Pulmonary artery endothelial cell (primary cell): ENCODE results near the gene E2F1. TPM values are rescaled to one million over a fixed set of nuclear protein-coding genes. Genes with fewer than 3 reads are reported as not detected.

Source experiments
- DNase-seq: peaks from one replicate; pipeline ENCODE4 v3.0.0-alpha.2; 2011; ENCODE audit warnings: low read depth, low spot score
- total RNA-seq: library from RNA; depleted of rRNA; stranded (reverse); fragments of >200 nt; gene quantifications from 2 replicates; pipeline ENCODE4 v1.2.3, GENCODE V29; 2014

The E2F1 gene
- total RNA-seq, 1 donor from 2014 or later: 14.1 TPM

DNA sequence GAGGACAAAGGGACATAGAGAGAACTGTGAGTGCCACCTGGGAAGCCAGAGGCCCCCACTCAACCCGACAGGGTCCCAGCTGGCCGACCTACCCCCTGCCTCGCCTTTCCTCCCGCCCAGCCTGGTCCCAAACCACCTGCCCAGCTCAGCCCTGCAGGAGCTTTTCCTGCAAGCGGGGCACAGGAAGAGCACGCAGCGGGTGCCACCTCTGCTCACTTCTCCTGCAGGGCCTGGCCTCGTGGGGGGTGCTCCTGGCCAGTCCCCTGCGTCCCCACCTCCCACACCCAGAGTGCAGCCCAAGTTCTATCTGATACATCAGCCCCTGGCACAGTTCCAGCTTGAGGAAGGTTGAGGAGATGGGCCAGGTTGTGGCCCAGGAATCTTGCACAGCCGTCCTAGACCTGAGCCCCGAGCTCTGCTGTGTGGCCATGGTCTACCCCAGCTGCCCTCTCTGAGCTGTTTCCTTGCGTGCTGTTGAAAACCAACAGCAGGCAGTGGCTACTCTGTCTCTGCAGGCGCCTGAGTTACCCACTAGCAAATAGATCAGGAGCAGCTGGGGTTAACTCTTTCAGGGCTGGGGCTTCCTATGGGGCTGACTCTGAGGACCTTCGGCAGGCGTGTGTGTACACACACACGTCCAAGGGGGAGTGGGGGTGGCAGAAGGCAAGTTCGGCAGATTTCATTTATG lies 13.6 kb downstream of the E2F1 start:
- DNase-seq: no peak

DNA sequence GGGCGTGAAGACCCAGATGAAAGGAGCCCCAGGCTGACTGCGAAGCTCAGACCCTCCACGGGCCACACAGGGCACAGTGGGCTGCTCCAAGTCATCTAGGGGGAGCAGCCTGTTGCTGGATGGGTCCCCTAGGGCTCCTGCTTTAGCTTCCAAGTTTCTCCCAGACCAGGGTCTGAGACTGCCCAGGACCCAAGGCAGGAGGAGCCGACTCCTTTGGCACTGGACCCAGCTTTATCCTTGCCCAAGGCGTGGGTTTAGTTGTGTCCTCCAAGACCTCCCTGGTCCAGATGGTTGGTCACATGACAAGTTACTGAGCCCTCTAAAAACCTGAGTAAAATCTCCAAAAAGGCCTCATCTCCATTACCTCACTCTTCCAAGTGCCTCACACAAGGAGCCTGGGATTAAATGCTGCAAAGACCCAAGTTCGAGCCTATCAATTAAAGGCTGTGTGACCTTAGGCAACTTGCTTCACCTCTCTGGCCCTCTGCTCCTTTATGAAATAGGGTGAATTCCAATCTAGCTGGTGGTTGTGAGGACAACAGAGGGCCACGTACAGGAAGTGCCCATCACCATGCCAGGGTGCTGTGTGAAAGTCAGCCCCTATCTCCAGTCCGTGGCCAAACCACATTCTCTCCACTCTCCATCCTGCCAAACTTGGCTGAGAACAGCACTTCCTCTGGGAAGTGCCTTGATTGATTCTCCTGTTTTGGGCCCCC lies 14.5 kb downstream of the E2F1 start:
- DNase-seq: no peak

DNA sequence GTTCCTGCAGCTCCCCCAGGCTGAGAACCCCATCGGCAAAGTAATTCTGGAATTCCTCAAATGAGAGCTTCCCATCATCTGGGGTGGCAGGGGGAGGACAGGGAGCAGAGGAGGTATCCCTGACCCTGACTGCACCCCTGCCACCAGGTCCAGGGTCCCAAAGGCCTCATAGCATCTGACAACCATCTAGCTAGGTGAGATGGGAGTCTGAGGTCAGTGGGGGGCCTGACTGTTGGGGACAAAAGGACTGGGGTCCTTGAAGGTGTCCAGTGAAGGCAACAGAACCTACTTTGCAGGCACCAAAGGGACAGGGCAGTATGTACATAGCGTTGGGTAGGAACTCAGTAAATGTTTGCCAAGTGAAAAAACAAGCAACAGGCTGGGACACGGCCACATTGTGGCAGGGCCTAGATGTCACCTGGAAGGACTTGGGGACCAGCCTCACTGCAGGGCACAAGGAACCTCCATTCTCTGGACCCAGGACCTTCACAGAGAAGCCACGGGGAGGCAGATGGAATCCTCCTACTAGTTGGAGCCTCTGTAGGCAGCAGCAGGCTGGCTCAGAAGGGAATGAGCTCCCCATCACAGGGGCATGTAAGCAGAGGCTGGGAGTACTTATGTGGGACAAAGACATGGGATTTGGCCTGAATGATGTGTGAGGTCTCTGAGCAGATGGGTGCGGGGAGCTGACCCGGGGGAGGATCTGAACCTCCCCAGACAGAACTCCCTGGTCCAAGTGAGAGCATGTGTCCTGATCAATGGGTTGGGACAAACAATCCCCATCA lies 15.3 kb downstream of the E2F1 start:
- no peak for DNase-seq

DNA sequence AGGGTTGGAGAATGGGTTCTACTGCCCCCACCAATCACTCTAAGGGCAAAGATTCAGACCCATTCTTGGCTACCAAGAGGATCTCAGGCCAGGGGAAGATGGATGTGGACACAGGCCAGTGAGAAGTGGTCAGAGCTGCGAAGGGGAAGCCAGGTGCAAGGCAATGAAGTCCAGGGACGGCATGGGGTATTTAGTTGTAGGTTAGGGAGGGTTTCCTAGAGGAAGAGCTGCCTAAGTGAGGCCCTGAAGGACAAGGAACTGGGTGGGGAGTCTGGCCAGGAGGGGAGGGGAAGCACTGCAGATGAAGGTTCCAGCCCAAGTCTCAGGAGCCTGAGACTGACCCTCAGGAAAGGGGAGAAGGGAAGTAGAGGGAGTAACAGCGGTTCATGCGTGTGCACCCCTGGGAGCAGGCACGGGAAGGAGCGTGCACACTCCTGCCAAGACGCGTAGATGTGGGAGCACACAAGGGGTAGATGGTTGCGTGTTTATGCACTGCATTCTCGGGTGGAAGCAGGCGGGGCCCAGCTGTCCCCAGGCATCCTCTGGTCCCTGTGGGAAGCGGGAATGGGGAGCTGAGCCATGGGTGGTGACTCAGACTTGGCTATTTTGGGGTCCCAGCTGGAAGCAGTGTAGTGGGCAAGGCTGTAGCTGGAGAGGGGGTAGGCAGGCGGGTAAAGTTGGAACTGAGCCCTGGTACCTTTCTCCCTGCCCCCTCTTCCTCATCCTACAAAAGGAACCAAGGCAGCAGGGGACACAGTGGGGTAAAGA lies 16.1 kb downstream of the E2F1 start:
- no peak for DNase-seq

DNA sequence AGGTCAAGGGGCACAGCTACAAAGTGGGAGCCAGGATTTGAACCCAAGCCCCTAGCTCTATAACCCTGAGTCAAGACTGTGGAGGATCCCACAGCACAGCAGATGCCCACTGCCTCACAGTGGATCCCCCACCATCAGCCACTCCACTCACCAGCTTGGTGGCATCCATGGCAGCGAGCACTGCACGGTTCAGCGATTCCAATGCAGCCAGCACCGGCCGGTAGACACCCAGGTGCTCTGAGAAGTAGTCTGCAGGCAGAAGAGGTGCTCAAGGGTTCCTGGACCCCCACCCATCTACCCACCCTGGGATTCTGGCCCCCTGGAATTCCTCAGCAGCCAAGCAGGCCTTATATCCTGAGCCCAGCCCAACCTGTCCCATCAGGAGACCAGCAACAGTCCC lies 17.0 kb downstream of the E2F1 start:
- no peak for DNase-seq

DNA sequence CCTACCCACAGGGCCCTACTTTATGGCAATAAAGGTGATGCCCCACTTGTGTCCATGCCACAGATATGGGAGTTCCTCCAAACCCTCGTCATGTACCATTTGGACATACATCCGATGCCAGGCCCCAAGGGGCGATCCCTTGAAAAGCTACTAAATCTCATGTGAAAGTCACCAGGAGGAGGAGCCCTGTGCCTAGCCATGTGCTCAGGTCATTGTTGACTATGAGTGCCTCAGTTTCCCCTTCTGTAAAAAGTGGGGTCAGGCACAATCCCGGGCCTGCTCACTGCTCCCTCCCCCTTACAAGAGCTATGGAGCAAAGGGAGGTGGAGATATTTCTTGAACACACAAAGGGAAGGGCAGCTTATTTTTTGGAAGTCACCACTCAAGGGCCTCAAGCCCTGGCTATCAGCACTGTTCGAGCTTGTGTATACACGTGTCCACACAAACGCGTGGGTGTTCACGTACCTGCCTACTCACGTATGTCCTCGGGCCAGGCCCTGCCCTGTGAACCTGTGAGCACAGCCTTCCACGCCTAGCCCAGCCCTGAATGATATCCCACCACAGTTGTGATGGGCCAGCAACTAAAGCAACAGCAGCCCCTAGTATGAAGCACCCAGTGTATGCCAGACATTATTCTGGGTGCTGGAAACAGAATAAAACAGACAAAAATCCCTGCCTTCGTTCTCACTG lies 17.6 kb downstream of the E2F1 start:
- DNase-seq: no peak

DNA sequence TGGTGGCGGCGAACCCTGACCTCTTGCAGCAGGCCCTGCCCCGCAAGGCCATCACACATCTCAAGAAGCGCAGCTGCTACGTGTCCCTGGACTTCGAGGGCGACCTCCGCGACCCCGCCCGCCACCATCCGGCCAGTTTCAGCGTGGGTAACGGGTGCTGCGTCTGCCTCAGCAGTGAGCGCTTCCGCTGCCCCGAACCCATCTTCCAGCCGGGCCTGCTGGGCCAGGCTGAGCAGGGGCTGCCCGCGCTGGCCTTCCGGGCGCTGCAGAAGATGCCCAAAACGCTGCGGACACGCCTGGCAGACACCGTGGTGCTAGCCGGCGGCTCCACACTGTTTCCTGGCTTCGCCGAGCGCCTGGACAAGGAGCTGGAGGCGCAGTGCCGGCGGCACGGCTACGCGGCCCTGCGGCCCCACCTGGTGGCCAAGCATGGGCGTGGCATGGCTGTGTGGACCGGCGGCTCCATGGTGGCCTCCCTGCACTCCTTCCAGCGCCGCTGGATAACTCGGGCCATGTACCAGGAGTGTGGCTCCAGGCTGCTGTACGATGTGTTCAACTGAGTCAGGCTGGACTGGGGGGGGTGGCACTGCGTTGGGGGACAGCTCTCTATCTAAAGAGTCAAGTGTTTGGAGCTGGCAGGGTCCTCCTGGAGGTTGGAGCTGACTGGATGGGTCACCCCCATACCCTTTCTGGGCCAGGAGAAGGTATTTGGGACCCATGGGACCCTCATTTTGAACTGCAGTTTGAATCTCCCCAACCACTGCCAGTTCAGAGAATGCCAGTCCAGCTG lies 18.3 kb downstream of the E2F1 start:
- no peak for DNase-seq

DNA sequence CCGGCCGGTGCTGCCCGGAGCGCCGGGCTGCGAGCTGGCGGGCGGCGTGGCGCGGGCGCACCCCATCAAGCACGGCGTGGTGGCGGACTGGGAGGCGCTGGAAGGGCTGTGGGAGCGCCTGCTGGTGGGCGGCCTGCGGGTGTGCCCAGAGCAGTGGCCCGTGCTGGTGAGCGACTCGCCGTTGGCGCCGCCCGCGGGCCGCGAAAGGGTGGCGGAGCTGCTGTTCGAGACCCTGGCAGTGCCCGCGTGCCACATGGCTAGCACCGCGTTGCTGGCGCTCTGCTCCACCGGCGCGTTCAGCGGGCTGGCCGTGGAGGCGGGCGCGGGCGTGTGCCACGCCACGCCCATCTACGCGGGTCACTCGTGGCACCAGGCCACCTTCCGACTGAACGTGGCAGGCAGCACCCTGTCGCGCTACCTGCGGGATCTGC lies 18.9 kb downstream of the E2F1 start:
- DNase-seq: no peak

DNA sequence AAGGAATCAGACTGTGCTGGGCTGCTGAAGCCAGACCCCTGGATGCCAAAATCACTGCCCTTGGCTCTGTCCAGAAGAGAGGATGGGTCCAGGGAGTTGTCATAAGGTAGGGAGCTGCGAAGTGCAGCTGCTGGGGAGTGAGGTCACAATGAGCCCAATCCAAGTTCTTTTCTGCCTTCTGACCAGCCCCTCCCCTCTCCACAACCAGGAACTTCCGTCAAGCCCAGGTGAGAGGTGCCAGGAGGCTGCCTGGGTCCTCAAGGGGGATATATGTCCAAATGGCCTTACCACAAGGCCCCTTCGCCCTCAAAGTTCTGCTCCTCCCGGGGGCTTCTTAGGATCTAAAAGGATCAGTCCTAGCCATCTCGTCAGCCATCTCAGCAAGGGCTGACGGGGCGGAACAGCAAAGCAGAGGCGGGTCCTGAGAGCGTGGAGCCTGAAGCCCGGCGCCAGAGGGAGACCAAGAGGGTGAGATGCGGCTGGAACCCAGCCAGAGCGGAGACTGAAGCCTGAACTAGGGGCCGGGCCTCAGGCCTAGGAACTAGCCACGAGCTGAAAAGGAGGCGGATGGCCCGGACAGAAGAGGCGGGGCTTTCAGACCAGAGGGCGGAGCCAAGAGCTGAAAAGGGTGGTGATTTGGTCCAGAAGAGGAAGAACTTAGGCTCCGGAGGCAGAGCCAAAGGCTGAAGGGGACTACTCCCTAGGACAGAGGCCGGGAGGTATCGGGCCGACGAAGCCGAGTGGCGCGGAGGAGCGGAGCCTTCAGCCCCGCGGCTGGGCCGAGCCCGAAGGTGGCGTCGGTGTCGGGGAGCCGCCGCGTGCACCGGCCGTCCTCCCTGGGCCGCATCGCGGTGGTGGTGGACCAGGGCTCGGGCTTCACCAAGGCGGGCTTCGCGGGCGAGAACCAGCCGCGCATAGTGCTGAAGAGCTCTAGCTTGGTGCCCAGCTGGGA lies 19.6 kb downstream of the E2F1 start, which contains the start of gene ACTL10:
Gene ACTL10, plus strand, starts transcription at position 651 of the 952 bp plus-strand sequence. CDS start 555 bp downstream, outside the sequence.
- DNase-seq: peak; percentile 88

DNA sequence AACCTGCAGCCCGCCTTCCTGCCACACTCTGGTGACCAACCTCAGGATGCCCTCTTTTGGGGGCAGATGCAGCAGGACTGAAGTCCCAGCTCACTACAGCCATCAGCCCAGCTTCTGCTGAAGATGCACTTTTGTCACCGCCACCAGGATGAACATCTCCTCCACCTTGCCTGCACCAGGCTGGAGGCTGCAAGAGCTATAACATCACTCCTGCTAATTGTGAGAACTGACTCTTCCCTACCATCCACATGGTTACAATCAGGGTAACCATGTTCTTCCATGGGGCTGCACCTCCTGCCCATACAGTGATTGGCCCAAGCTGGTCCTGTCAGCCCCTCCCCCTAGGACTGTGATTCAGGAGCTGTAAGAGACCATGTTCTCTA lies 21.4 kb downstream of the E2F1 start:
- no peak for DNase-seq

DNA sequence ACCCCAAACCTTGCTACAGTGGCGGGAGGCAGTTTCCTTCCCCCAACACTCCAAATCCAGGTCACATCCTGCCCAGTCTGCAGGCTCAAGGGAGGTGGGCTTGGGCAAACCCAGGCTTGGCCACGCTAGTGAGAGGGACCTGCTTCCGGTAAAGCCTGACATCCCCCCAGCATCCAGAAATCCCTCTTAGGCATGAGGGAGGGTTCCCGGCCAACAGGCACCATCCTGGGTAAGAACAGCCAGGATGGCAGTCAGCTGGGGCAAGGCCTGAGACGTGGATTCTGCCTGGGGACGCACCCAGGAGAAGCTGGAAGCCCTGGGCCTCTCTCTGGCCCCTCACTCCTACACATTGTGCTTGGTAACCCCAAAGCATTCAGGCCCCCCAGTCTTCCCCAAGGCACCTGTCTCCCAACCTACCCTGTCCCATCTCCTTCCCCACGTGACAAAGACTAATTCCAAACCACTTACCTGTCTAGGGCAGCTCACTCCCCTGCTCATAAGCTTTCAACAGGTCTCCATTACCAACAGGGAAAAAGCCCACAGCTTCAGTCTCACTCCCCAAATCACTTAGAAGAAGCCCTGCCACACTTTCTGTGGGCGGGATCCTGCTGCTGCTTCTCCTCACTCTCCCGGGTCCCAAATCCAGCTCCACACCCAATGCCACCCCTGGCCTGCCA lies 22.0 kb downstream of the E2F1 start:
- no peak for DNase-seq

DNA sequence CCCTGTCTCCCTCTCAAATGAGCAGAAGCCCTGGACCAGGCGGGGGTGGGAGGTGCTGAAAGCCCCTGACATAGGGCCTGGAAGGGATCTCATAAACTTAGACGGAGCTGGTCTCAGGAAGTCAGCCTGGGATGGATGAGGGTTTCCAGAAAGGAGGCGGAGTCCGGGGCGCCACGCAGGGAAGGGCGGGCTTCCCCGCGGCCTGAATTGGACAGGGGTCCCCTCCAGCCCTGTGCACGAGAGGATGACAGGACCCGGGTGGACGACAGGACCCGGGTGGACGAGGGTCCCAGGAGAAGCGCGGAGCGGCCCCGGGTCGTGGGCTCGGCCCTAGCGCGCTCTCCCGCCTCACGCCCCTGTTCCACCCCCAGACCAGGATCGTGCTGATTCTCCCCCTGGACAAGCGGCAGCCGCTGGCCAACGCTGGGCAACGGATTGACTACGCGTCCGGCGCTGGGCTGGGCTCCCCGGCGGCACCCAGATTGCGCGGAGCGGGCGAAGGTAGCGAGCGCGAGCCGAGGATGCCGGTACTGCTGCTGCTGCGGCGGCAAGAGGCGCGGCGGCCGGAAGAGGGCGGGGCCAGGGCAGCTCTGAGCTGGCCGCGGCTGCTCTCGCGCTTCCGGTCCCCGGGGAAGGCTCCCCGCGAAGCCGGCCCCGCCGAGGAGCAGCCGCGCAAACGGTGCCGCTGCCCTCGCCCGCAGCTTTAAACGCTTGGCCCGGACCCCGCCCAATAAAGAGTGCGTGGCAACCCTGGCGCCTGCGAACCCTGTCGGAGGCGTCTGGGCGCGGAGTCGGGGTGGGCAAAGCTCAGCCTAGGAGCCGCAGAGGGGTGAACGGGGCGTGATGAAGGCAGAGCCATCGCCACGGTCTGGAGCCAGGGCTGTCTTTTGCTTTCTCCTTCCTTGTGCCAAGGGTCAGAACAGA lies 22.8 kb downstream of the E2F1 start:
- no peak for DNase-seq

DNA sequence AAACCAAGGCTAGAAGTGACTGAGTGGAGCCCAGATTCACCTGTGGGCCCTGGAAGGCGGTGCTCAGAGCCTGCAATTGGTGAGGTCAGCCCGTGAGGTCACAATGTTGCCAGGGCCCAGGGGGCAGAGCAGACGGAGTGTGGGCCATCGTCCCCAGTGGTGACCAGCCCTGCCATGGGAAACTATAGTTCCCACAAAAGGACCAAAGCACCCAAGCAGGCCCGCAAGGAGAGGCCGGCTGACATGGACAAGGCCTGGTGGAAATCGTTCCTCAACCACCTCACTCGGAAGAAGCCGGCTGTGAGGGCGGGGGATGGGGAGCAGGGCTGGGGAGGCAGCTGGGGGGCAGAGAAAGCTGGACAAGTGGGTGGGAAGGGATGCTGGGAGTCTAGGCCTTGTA lies 24.0 kb downstream of the E2F1 start, which contains the start of gene C20orf144:
Gene C20orf144, plus strand, starts transcription at position 156 of the 400 bp plus-strand sequence. Its CDS starts 19 bp downstream, at position 175.
- DNase-seq: no peak

DNA sequence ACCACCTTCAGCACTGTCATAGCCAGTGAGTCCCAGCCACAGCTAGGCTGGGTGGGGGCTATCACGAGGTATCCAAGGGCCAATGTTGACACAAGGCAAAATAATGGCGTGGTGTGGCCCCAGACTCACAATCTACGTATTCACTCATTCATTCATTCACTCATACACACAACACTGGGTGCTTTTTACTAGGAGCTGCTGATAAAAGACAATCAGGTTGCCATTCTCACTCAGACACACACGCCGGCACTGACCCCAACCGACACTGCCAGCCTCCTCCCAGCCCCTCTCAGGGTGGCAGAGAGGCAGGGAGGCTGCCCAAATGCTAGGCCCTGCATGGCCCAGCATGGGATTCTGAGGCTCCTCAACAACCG lies 25.5 kb downstream of the E2F1 start:
- DNase-seq: no peak

DNA sequence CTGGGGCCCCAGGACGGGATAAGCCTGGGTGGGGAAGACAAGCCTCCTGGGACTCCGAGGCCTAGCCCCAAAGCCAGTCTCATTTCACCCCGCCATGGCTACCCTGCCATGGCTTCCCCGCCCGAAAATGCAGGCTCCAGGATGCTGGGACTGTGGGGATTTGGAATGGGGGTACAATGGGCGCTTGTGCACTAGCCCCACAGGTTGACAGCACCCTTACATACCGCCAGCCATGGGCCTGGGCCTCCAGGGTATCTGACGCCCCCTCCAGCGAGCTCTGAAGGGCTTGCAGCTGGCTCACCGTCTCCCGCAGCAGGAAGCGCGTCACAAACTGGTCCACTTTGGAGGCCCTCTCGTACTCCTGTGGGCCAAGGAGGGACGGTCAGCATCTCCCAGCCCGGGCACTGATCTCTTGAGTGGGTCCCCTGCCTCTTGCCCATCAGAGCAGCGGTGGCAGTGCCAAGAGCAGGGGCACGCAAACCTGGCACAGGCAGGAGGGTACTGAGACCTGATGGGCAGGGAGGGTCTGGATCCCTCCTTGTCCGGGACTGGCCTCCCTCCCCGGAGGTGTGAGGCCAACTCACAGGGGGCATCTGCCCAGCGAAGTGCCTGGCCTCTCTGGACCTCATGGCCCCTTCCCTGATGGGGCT lies 26.0 kb downstream of the E2F1 start:
- DNase-seq: no peak

DNA sequence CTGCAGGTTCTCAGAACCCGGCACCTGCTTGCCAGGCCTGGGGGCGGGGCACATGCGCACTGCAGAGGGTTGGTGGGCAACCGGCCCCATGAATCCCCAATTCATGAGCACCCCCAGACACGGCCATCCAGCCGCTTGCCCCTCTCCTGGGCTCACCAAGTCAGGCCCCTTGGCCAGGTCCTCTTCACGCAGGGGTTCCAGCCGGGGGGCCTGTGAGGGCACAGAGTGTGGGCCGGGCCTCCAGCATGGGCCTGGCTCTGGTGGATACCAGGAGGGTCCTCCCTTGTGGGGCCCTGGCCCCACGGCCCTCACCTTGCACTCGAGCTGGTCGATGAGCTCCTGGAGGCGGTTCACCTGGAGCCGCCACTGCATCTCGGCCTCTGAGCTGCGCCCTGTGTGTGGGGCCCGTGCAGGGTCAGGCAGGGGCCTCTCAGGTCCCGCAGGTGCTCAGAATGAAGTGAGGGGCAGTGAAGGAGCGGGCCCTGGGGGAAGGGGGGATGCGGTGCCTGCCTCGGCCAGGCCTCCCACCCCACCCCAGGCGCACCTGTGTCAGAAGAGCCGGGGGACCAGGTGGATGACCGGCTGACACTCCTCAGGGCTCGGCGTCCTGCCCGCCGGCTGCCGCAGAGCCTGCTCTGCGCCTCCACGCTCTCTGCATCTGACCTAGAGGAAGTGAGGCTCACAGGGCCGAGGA lies 26.7 kb downstream of the E2F1 start:
- DNase-seq: no peak
